IPS DF 4.7 (cell line): Measurements from ENCODE around the gene NLRP9.

Source experiments
- DNase-seq: peaks from one replicate; pipeline ENCODE4 v3.0.0-alpha.2; 2013; ENCODE audit warnings: low spot score; ENCODE audit errors: extremely low read depth

Gene NLRP9

GRCh38 chr19:55674841-55675660 is 63.2 kb downstream of the NLRP9 start, which contains the start of gene EPN1:
Gene EPN1, plus strand, starts transcription at chr19:55675226. Its CDS starts 3,402 bp downstream, at chr19:55678628.
- peak; percentile 56 for DNase-seq

- no peak for DNase-seq
Measured at GRCh38 chr19:55674459-55674840, 63.8 kb downstream of the NLRP9 start.

- no peak for DNase-seq
Measured at GRCh38 chr19:55673889-55674288, 64.3 kb downstream of the NLRP9 start.

GRCh38 chr19:55673465-55673864 is 64.7 kb downstream of the NLRP9 start:
- no peak for DNase-seq

GRCh38 chr19:55672418-55672817 is 65.8 kb downstream of the NLRP9 start:
- DNase-seq = no peak

GRCh38 chr19:55671054-55671378 is 67.2 kb downstream of the NLRP9 start:
- no peak for DNase-seq

- DNase-seq = no peak
Measured at GRCh38 chr19:55670280-55671053, 67.7 kb downstream of the NLRP9 start.

- no peak for DNase-seq
Measured at GRCh38 chr19:55669418-55670279, 68.6 kb downstream of the NLRP9 start.

- no peak for DNase-seq
Measured at GRCh38 chr19:55668603-55669348, 69.4 kb downstream of the NLRP9 start.

- no peak for DNase-seq
Measured at GRCh38 chr19:55667958-55668357, 70.2 kb downstream of the NLRP9 start.

GRCh38 chr19:55667511-55667910 is 70.7 kb downstream of the NLRP9 start:
- DNase-seq = no peak

- DNase-seq = no peak
Measured at GRCh38 chr19:55667006-55667381, 71.2 kb downstream of the NLRP9 start.

GRCh38 chr19:55666343-55667005 is 71.7 kb downstream of the NLRP9 start:
- DNase-seq = no peak

GRCh38 chr19:55663846-55664536 is 74.2 kb downstream of the NLRP9 start:
- no peak for DNase-seq

- DNase-seq = no peak
Measured at GRCh38 chr19:55661826-55662225, 76.4 kb downstream of the NLRP9 start.

- DNase-seq = no peak
Measured at GRCh38 chr19:55660991-55661390, 77.2 kb downstream of the NLRP9 start.

- DNase-seq = no peak
Measured at GRCh38 chr19:55660404-55660803, 77.8 kb downstream of the NLRP9 start.

GRCh38 chr19:55659822-55660221 is 78.4 kb downstream of the NLRP9 start:
- no peak for DNase-seq

GRCh38 chr19:55658846-55659459 is 79.2 kb downstream of the NLRP9 start:
- DNase-seq = no peak
